Thoracic aorta (tissue), 2 donors: ENCODE data around the gene PDSS2. TPM values are rescaled to one million over a fixed set of nuclear protein-coding genes. Genes with fewer than 3 reads are reported as not detected.

Experiments used
- ATAC-seq: fragments of 150-250 bp; one replicate; pipeline ENCODE4 v1.8.0; 2017; ENCODE audit warnings: low read depth; ENCODE audit not compliant: insufficient number of reproducible peaks, low FRiP score
- DNase-seq: peaks from one replicate; pipeline ENCODE4 v3.0.0-alpha.2; 2020; ENCODE audit warnings: low spot score
- H3K27ac ChIP-seq, 2 donors: fragments of 200-600 bp; sonication (generic); 1 replicate in 1 of 2; 2 replicates in 1 of 2; pipeline ENCODE4 v1.5.1; 2016; ENCODE audit warnings: mild to moderate bottlenecking in 2 of 2, moderate library complexity in 2 of 2
- H3K27me3 ChIP-seq: fragments of 200-600 bp; sonication (generic); replicated peaks from 2 replicates; pipeline ENCODE4 v1.6.0; 2016; ENCODE audit warnings: mild to moderate bottlenecking; ENCODE audit not compliant: insufficient read depth
- H3K36me3 ChIP-seq: fragments of 200-600 bp; sonication (generic); one replicate; pipeline ENCODE4 v1.5.1; 2016
- H3K4me1 ChIP-seq, 2 donors: fragments of 200-600 bp; sonication (generic); 1 replicate in 1 of 2; 2 replicates in 1 of 2; pipeline versions ENCODE4 v1.5.1 to v1.6.0; 2016; ENCODE audit warnings: low read depth in 2 of 2, mild to moderate bottlenecking in 1 of 2; ENCODE audit not compliant: control insufficient read depth in 1 of 2
- H3K4me3 ChIP-seq: fragments of 200-600 bp; sonication (generic); 2 replicates; pipeline ENCODE4 v1.5.1; 2016; ENCODE audit warnings: mild to moderate bottlenecking
- H3K9me3 ChIP-seq: fragments of 200-600 bp; sonication (generic); 2 replicates; pipeline ENCODE4 v1.5.1; 2016
- CTCF ChIP-seq: fragments of 200-600 bp; sonication (generic); IDR thresholded peaks from one replicate; pipeline ENCODE4 v1.5.1; 2019; ENCODE audit warnings: antibody characterized with exemption
- total RNA-seq, 2 donors: library from RNA; depleted of rRNA; stranded (reverse); fragments of >200 nt; gene quantifications; one replicate each; pipeline versions ENCODE4 v1.1.0 to v1.2.3, GENCODE V29; 2016

PDSS2 gene
- total RNA-seq, 2 donors from 2014 or later = 6.9 to 9.9 TPM

DNA sequence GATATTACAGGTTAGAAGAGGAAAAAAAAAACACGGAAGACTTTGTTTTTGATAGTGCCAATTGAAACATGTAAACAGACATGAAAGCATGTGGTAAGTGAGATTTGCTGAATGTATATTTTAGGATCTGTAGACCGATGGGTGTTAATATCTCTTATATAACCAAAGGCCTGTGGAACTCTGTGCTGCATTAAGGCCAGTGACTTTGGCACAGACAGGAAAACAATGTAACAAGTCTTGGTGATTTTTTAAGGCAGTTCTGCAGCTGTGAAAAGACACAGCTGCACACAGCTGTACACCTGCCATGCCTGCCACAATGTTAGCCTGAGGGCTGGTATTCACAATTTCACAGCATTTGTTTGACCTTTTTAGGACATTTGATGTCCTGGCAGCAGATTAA lies 36.6 kb upstream of the PDSS2 start:
- Histone ChIP-seq H3K9me3 (no peaks in the 10 kb centered on the region), H3K4me1 (peaks cover 26 to 62% of the 10 kb centered on the region in 2 donors), H3K4me3 (peak overlapping the region; percentile 56), H3K36me3 (no peaks in the 10 kb centered on the region), H3K27me3 (no peaks in the 10 kb centered on the region), H3K27ac (peak overlapping the region; percentile 12 to 85)
- ATAC-seq (no peak), DNase-seq (no peak)
- no peak for TF ChIP-seq CTCF

DNA sequence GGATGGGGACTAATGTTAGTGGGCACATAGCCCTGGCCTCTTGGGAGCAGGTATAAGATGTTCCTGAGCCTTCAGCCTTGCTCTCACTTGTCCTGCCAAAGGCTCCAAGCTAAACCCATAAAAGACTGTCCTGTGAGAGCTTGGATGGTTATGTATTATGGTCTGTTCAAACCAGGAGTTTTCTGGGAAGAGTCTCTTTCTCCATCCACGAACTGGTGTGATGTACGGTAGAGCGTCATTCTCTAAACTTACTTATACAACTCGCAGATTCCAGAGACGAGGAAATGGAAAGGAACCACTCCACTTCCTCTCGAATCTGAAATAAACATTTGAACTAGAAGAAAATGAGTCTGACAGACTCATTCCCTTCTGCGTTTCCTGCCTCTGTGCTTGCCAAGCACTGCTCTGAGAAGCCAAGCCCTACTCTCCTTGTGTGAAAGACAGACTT lies 35.9 kb upstream of the PDSS2 start:
- ATAC-seq (no peak), DNase-seq (no peak)
- Histone ChIP-seq H3K27ac (peak overlapping the region; percentile 12 to 85), H3K9me3 (no peaks in the 10 kb centered on the region), H3K4me3 (peak overlapping the region; percentile 56), H3K27me3 (no peaks in the 10 kb centered on the region), H3K4me1 (peaks cover 26 to 62% of the 10 kb centered on the region in 2 donors), H3K36me3 (no peaks in the 10 kb centered on the region)
- no peak for TF ChIP-seq CTCF

DNA sequence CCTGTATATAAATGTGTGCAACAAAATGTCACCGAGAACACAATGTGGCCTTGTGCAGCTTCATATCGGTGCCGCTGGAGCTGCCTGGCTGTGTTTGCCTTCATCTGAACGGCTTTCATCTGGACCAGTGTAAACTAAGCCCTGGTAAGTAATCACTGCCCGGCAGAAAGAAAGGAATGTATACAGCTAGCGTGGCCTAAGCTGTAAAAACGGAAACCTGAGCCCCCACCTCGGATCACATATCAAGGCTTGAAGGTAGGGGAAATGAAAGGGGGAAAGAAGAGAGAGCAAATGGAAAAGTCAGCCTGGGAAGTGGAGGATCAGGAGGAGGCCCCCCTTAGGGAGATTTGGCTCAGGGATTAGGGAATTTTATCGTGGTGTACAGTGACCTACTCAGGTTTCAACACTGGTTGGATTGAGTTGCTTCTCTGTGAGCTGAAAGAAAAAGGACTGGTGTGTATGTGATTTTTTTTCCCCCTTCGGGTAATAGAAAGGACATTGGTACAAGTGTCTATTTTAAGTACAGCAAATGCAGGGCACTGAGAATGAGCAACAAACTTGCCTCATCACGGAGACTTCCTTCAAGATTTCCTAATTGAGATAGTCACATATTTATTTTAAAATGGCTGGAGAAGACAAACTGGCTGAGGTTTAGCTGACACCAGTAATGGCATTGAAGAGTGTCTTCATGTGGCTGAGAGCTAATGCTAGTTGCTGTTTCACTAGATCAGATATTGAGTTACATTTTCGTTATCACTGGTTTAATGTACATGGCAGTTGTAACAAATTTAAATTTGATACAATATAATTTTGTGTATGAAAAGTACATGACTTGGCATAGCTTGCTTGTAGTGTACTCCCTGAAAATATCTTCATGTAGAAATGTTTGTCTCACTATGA lies 34.0 kb upstream of the PDSS2 start:
- Histone ChIP-seq H3K9me3 (no peaks in the 10 kb centered on the region), H3K27me3 (no peaks in the 10 kb centered on the region), H3K4me1 (peaks cover 26 to 66% of the 10 kb centered on the region in 2 donors), H3K27ac (peak overlapping the region; percentile 12 to 85), H3K4me3 (peak overlapping the region; percentile 92), H3K36me3 (no peaks in the 10 kb centered on the region)
- TF ChIP-seq CTCF = no peak
- ATAC-seq = peak; percentile 12
- no peak for DNase-seq

- peak overlapping the region; percentile 92 for H3K4me3 ChIP-seq
- no peaks in the 10 kb centered on the region for H3K27me3 ChIP-seq
- no peaks in the 10 kb centered on the region for H3K9me3 ChIP-seq
- peak overlapping the region in 1 of 2 donors; percentile 73 for H3K27ac ChIP-seq
- ATAC-seq (no peak), DNase-seq (no peak)
- peaks cover 18 to 58% of the 10 kb centered on the region in 2 donors for H3K4me1 ChIP-seq
- H3K36me3 ChIP-seq = no peaks in the 10 kb centered on the region
- no peak for TF ChIP-seq CTCF
Measured at GRCh38 chr6:107491760-107492660, 32.6 kb upstream of the PDSS2 start.
